Cardiac septum (tissue), 1 donor: ENCODE measurements around the gene TMEM140. TPM values are rescaled to one million over a fixed set of nuclear protein-coding genes. Genes with fewer than 3 reads are reported as not detected.
"Not testable (repeated sequence)": the region's sequence is repeated elsewhere in the genome, so short reads cannot be mapped to it uniquely, and the experiment has no call there.

Experiments used
- DNase-seq: peaks from one replicate; pipeline ENCODE4 v3.0.0-alpha.2; 2020; ENCODE audit warnings: low spot score
- intact Hi-C: fragments of 100-400 bp; cut with DNase I; formaldehyde crosslinking; loops from one replicate; pipeline ENCODE4 v1.14.0; 2022
- microRNA-seq: library from miRNA; unstranded; fragments of <30 nt; microRNA quantifications from one replicate; pipeline ENCODE4 v1.2.0, GENCODE V29; 2020
- total RNA-seq: library from RNA; stranded (reverse); fragmentation: NEBNext Ultra II Directional; extraction: Animal tissue kit (Norgen Biotek cat#: 25700); gene quantifications from one replicate; pipeline ENCODE4 v1.2.1, GENCODE V29; 2021
- donor health status: DM: no; HTN: no; CAD: no.

TMEM140 gene
- total RNA-seq, 1 donor from 2014 or later: 15.2 TPM

DNA sequence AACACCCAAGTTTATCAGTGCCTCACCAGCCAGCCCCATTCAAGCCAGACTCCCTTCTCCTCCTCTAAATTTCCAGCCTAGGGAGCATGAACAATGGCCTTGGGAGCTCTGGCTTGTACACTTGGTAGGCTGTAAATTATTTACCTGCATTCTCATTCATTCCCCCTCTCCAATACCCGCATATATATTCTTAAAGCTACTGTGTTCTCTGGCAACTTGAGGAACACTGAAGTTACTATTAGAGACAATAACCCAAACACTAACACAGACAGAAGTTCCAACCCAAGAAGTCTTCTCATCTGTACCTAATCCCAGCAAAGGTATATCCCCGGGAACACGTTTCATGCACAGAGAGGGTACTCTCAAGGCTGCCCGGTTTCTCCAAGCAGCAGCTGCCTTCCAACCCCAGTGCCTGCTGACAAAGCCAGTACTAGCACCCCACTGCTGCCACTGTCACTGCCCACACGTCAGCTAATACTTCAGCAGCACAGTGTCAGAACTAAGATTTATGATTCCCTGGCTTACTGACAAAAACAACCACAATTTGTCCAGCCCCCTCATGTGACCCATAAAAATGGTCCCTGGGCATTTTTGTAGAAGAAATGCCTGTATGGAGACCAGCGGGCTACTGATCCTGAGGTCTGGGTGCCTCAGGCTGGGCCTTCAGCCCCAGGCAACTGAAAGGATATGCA lies 60.4 kb downstream of the TMEM140 start:
- no peak for DNase-seq
- intact Hi-C loops: no loop called here

DNA sequence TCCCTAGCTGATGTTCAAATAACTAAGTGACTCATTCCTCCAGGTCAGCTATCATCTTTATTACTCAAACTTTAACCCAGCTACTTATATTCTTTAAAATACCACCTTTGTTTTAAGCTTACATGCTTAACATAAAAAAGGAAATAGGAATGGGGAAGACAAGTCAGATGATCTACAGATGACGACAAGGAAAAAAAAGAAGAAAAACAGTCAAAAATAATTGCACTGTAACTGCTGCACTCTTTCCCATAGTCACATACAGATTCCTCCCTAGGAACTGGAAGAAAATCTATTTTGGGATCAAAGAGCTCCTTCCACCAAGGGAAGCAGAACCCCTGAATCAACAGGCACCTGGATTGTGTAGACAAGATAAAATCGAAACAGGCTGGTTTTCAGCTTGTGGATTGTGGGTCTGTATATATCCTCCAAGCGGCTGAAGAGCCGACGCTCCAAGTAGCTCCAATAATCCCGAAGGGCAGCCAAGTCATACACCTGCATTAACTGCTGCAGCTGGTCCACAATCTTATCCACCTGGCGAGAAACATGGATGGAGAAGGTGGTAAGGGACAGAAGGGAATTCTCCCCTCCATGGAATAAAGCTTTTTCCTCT lies 61.5 kb downstream of the TMEM140 start:
- intact Hi-C loops: no loop called here
- no peak for DNase-seq

DNA sequence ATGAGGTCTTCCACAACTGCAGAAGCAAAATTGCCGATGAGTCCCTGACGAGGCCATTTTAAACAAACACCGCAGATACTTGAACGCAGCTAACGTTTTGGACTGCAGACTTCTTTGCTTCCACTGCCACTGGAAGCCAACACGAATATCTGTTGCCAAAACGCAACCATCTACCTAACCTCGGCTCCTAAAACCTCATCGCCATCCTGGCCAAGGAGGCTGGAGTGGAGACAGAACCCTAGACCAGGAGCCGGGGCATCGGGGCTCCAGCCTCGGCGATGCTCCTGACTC lies 63.0 kb downstream of the TMEM140 start:
- intact Hi-C loops: no loop called here
- no peak for DNase-seq

DNA sequence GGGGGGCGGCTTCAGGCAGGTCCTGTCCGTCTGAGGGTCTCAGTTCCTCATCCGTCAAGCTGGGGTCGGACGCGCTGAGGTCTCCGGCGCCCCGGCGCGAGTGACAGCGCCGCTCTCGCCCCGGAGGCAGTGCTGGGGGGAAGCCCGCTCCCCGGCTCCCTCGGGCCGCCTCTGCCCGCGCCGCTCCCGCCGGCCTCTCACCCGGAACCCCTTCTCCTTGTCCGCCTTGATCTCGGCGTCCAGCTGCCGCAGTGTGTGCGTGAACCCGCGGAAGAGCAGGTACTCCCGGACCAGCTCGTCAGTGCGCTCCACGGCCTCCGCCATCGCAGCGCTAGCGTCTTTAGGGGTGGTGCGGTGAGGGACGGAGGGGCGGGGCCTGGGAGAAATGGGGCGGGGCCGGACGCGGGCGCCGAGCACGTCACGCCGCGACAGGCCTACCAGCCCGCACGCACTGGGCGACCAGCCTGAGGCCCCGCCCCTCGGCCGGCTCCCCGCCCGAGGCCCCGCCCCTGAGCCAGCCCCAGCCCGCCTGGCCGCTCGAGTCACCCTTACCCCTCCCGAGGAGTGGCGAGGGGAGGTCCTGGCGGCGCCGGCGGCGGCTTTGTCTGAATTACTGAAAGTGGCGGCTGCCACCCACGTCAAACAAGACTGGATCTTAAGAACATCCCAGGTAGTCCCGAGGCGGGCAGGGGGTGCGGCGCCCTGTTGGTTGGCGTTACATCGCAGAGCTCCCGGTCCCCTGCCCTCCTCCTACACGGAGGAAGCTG lies 63.5 kb downstream of the TMEM140 start, which contains the start of gene WDR91:
TSS of gene WDR91 (minus strand) at position 348 of the 767 bp plus-strand sequence. CDS start at position 324, 24 bp downstream.
- DNase-seq: peak; percentile 99
- intact Hi-C loops: no loop called here

DNA sequence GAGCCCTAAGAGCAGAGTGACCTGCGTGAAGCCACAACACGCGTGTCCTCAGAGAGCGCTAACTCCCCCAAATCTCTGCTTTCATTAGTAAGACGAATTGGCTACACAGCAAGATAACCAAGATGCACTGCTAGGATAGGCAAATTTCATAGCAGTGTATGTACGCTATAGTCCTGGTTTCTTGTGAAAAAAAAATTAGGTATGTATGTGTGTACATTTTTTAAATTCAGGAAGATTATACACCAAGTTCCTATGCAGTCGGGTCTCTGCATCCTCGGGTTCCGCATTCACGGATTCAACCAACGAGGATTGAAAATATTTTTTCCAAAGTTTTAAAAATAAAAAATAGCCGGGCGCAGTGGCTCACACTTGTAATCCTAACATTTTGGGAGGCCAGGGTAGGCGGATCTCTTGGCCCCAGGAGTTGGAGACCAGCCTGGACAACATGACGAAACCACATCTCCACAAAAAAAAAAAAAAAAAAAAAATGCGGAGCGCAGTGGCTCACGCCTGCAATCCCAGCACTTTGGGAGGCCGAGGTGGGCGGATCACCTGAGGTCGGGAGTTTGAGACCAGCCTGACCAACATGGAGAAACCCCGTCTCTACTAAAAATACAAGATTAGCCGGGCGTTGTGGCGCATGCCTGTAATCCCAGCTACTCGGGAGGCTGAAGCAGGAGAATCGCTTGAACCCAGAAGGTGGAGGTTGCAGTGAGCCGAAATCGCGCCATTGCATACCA lies 64.2 kb downstream of the TMEM140 start:
- intact Hi-C loops, DNase-seq: not testable (repeated sequence)

DNA sequence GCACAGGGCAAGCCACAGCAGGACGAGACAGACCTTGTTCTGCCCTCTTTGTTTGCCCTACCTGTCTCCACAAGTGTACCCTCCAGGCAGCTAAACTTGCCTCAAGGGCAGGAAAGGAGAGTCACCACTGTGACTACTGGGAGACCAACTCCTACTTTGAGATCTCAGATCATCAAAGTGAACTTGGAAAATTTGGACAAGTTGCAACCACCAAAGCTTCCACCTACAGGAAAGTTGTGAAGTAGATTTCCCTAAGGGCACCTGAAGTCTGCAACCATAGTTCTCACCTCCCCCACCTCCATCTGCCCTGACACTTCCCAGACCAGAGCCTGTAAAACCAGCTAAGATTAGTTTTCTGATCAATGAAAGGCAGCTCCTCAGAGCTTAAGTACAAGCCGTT lies 66.0 kb downstream of the TMEM140 start:
- intact Hi-C loops: no loop called here
- no peak for DNase-seq

DNA sequence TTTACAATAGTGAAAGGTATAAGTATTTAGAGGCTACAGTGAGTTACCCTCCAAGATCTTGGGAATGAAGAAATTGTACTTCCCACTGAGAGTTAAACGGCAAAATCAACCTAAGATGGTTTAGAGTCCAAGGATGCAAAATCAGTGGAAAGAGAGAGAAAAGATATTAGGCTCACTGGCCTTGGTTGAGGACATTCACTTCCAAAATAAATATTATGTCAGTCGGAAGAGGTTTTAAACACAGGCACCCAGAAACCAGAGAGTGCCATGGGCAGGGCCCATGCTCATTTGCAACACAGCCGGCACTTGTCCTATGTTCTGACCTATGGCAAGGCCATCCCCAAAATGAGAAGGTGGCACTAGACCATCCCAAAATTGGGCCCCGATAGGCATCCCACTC lies 67.3 kb downstream of the TMEM140 start:
- intact Hi-C loops: no loop called here
- DNase-seq: no peak

DNA sequence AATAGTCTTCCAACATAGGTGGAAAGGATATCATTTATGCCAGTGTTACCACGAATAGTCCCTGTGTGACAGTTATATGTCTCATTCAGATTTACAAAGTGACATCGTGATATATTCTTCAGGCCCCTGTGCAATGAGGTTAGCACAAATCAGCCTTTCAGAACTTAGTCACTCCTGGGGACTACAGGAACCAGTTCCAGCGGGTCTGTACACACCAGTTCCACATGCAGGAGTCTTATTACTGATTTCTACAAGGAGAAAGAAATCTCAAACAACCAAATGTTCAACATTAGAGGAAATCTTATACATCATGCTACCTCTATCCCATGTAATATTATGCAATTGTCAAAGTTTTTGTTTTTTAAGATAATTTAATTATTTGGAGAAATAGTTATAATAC lies 67.8 kb downstream of the TMEM140 start:
- no peak for DNase-seq
- intact Hi-C loops: no loop called here

Small RNA genes within 50 kb of the gene (microRNA-seq; reads per million reads assigned to microRNA genes)
- gene MIR6509: not detected

Other genes with a start within 250 kb of the TMEM140 start
- gene AGBL3, start 161.6 kb upstream of the TMEM140 start, total RNA-seq: 1.4 TPM
- 24.0 TPM for gene CYREN, start 22.6 kb downstream of the TMEM140 start, total RNA-seq
- gene WDR91, start 63.5 kb downstream of the TMEM140 start, total RNA-seq: 5.2 TPM
- gene STRA8, start 85.8 kb downstream of the TMEM140 start, total RNA-seq: not detected